Adrenal gland (tissue), 5 donors: ENCODE data around the gene MAP2K5.

Source experiments
- CTCF ChIP-seq, 6 experiments: fragments of 450-650 bp in 4 of 6; fragments of 200-600 bp in 2 of 6; sonication (generic) in 1 of 6; IDR thresholded peaks; 1 replicate in 5 of 6; 2 replicates in 1 of 6; pipeline versions ENCODE4 v1.5.1 to v1.8.0; 2016 to 2021; ENCODE audit warnings: antibody characterized with exemption in 6 of 6, mild to moderate bottlenecking in 2 of 6, moderate library complexity in 1 of 6
- POLR2A ChIP-seq, 2 donors: fragments of 450-650 bp; IDR thresholded peaks; one replicate each; pipeline ENCODE4 v1.6.1; 2017; ENCODE audit warnings: antibody characterized with exemption in 2 of 2, mild to moderate bottlenecking in 2 of 2, moderate library complexity in 1 of 2
- donor health status: DM: no; HTN: no; CAD: no.

DNA sequence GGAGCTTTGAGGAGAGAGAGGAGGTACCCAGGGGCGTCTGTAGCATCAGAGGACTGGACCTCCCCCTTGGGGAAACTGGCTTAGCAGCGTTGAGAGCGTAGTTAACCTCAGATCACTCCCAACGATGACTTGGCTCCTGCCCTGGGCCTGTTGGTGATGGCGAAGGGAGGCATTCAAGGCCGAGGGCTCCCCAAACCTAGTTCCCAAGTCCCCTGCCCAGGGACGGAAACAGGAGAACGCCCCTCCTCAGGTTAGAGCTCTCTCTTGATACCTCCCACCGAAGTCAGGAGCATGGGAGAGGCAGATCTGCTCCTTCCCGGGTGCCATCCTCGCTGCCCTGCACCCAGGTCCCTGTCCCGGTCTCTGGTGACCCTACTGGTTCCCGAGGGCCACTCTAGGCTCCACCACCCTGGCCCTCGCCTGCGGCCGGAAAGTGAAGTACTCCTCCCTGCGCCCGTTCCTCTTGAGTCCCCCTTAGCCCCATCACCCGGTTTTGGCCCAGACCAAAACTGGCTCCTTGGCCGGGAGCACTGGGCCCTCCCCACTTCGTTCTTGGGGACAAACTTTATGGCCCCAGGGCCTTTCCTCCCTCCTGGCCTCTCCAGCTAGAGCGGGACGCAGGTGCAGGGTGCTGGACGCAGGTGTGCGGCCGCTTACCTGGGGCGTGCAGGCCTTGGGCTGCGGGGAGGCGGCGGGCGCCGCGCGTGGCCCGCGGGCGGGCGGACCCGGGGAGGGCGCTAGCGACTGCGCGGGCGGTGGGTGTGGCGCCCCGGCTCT lies 280.2 kb downstream of the MAP2K5 start:
- TF ChIP-seq CTCF (IDR thresholded peaks at IDR 0.05) (no peak), POLR2A (IDR thresholded peaks at IDR 0.05) (no peak)
